Left renal cortex interstitium (tissue), 4 donors: ENCODE results near the gene ARFGEF2. TPM values are rescaled to one million over a fixed set of nuclear protein-coding genes. Genes with fewer than 3 reads are reported as not detected.

Source experiments
- DNase-seq, 4 donors: peaks; one replicate each; pipeline ENCODE4 v3.0.0-alpha.2; 2013; ENCODE audit warnings: low read depth in 4 of 4, low spot score in 2 of 4, missing footprints in 1 of 4
- polyA plus RNA-seq, 4 donors: library from polyadenylated mRNA; unstranded; fragments of 120-200 nt; gene quantifications; one replicate each; pipeline ENCODE4 v1.2.1, GENCODE V29; 2013; ENCODE audit not compliant: insufficient read length in 4 of 4

ARFGEF2 gene
- polyA plus RNA-seq, 4 donors = 23.2 to 31.5 (median 27.2) TPM

- no peak for DNase-seq
Measured at GRCh38 chr20:48898210-48898609, 23.3 kb upstream of the ARFGEF2 start.

GRCh38 chr20:48898896-48899530 is 22.5 kb upstream of the ARFGEF2 start:
- no peak for DNase-seq

GRCh38 chr20:48899881-48900280 is 21.6 kb upstream of the ARFGEF2 start:
- no peak for DNase-seq

DNA sequence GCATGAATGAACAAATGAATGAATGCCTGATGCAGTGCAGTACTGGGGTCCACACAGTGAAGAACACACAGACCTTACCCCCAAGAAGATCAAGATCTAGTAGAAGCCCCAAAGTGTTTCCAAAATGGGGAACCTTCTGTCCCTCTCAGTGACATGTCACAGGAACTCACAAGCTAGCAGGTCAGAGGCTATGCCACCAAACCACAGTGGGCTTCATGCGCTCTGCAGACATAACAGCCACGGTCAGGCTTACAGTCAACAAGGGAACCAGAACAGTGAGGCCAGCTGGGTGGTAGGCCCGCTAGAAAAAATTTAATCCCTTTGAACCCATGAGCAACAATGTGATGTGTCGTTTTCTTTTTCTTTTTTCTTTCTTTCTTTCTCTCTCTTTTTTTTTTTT is 20.2 kb upstream of the ARFGEF2 start:
- no peak for DNase-seq

DNA sequence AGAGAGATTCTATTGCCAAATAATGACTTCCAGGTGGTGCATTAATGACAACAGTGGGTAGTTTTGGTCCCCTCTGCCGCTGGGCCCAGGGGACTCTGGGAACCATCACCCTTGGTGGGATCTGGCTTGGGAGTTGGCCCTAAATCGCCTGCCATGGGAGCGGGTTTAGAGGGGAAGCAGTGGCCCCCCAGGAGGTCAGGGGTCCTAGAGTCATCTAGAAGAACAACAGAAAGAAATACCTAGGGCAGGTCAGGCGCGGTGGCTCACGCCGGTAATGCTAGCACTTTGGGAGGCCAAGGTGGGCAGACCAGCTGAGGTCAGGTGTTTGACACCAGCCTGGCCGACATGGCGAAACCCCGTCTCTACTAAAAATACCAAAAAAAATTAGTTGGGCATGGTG is 17.8 kb upstream of the ARFGEF2 start:
- DNase-seq = no peak

GRCh38 chr20:48904566-48905296 is 16.8 kb upstream of the ARFGEF2 start:
- peak in 1 of 4 donors; percentile 13 for DNase-seq

DNA sequence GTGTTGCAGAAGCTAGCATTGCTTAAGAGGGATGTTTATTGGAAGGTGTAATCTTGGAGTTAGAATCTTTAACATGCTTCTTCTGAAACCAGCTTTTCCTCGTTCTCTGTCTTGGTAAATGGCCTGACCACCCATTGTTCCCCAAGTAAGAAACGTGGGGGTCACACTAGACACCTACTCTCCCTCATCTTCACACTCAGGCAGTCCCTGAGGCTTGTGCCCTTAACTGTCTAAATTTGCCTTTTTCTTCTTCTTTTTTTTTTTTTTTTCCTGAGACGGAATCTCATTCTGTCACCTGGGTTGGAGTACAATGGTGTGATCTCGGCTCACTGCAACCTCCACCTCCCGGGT is 16.2 kb upstream of the ARFGEF2 start:
- no peak for DNase-seq

GRCh38 chr20:48906221-48906877 is 15.2 kb upstream of the ARFGEF2 start:
- no peak for DNase-seq

GRCh38 chr20:48908656-48909319 is 12.7 kb upstream of the ARFGEF2 start:
- no peak for DNase-seq

- no peak for DNase-seq
Measured at GRCh38 chr20:48909910-48910309, 11.6 kb upstream of the ARFGEF2 start.

DNA sequence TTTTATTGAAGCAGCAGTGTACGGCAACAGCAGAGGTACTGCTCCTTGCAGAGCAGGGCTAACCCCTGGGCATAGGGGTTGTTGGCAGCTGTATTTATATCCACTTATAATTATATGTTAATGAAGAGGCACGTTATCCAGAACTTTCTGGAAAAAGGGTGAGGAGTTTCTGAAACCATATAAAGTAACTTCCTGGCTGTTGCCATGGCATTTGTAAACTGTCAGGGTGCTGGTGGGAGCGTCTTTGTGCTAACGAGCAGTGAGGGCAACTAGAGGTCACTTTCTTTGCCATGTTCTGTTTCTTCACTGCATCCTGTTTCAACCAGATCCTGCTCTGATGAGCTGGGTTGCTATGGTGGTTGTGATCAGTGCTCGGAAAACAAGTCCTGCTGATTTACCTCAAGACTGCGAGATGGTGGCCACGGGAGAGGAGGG is 11.1 kb upstream of the ARFGEF2 start:
- DNase-seq = no peak

GRCh38 chr20:48912065-48912464 is 9.4 kb upstream of the ARFGEF2 start:
- no peak for DNase-seq

- no peak for DNase-seq
Measured at GRCh38 chr20:48916699-48917098, 4.8 kb upstream of the ARFGEF2 start.

GRCh38 chr20:48919336-48919881 is 2.1 kb upstream of the ARFGEF2 start:
- no peak for DNase-seq

DNA sequence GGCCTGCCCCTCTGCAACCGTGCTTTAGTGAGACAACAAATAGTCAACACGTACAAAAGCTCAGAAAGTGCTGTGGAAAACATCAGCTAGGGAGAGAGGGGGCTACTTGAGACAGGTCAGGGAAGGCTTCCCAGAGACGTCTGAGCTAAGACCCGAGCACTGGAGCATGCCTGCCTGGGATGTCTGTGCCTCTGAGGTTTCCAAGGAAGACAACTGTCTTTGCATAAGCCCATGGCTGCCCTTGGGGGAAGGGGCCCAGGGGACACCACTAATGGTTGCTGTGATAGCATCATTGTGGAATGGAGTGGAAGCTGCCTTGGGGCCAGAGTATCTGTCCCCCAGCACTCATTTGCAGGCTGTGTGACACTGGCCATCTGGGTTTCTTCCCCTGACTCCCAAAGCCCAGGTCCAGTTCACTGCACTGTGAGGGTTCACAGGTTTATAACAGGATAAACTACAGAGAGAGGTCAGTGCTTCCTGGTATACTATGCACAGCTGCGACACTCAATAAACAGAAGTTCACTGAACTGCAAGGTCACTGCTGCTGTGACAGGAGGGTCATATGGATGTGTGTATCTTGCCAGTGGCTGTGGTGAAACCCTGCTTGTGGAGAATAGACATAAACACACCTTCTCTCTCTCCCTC is 1.5 kb upstream of the ARFGEF2 start:
- DNase-seq = no peak

DNA sequence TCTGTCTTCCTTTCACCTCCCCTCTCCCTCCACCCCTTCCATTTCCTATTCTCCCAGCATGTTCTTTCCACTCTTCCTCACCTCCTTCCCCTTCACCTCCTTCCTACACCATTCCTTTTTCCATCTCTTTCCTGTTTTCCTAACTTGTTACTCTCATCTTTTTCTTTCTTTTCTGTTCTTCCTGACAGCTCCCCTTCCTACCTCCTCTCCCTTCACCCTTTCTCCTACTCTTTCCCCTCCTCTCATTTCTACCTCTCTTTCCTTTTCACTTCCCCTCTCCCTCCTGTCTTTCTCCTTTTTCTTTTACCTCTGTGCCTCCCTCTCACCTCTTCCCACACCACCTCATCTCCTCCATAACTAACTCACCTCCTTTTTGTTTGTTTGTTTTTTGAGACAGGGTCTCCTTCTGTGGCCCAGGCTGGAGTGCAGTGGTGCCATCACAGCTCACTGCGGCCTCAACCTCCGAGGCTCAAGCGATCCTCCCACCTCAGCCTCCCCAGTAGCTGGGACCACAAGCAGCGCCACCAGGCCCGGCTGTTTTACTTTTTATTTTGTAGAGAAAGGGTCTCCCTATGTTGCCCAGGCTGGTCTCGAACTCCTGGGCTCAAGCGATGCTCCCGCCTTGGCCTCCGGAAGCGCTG is 864 bp upstream of the ARFGEF2 start:
- DNase-seq = no peak

DNA sequence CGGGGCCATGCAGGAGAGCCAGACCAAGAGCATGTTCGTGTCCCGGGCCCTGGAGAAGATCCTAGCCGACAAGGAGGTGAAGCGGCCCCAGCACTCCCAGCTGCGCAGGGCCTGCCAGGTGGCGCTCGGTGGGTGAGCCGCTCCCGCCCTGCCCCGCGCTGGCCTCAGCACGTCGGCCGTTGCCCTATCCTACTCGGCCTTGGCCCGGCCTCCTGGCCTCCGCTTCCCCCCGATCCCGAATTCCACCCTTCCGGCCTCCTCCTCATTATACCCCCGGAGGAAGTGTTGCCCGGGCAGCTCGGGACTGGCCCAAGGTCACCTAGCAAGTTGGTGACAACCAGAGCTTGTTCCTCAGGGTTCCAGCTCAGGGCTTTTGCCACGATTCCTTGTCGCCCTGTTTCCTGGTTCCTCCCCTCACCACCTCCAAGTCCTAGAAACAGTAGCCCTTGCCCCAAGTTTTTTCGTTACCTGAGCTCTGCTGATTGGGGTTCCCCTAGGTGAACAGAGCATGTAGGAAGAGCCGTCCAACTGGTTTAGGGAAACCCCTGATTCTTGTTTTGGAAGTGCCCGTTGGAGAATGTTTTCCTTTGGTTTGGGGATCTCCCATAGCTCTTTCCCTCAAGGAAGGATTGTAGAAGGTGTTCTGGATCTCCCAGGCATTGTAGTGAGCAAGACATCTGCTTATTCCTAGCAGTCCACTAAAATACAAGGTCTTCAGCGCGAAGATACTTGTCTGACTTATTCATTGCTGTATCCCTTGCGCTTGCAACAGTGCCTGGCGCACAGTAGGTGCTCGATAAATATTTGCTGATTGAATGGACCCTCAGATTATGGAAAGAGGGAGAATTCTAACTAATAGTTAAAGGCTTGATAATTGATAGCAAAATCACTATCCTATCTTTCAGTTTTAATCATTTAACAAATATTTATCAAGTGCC is 641 bp downstream of the ARFGEF2 start:
- peak in 1 of 4 donors; percentile 10 for DNase-seq

DNA sequence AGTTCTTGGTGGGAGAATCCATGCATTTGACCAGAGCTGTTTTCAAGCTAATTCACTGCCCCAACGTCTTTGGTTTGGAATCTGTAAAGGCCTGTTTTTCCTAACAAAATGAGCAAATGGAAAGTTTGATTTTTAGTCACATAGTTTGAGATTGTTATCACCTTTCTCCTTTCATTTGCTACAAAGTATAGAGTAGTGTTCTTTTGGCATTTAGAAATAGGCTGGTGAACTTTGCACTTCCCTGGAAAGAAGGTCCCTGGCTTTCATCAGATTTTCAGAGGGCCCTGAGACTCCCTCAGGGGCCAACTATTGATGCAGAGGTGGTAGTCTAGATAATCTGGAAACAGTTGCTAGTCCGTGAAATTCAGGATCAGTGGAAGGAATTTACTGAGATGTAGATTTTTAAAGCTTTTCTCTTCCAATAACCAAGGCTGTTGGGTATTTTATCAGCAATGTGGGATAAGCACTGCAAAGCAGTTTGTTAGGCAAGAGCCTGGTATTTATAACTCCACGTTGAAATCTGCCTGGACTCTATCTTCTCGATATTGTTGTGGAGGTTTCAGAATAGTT is 1.7 kb downstream of the ARFGEF2 start:
- no peak for DNase-seq

DNA sequence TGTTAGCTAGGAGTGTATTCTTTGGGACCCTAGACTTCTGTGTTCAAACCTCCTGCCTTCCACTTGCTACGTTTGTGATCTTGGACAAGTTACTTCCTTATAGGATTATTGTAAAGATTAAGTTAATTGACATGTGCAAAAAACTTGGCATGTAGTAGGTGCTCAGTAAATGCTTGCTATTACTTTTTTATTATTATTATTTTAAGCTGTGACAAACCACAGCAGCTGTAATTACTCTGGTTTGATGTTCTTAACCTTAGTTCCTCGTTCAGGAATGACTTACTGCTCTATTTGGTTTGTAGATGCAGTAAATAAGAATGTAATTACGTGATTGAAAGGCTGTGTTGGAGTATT is 3.2 kb downstream of the ARFGEF2 start:
- DNase-seq = no peak
